Ovary (tissue), 9 donors: ENCODE data around the gene STX18. TPM values are rescaled to one million over a fixed set of nuclear protein-coding genes. Genes with fewer than 3 reads are reported as not detected.

ENCODE experiments used
- DNase-seq, 5 donors: peaks; one replicate each; pipeline ENCODE4 v3.0.0-alpha.2; 2019 to 2020
- H3K27ac ChIP-seq, 2 donors: fragments of 200-600 bp; one replicate each; pipeline versions ENCODE4 v1.5.1 to v1.8.0; 2019 to 2022
- H3K27me3 ChIP-seq: fragments of 200-600 bp; one replicate; pipeline ENCODE4 v1.8.0; 2022
- H3K36me3 ChIP-seq: fragments of 200-600 bp; sonication (generic); one replicate; pipeline ENCODE4 v1.5.1; 2019
- H3K4me1 ChIP-seq: one replicate; pipeline ENCODE4 v1.8.1; 2013; ENCODE audit warnings: mild to moderate bottlenecking, moderate library complexity; ENCODE audit not compliant: insufficient read depth
- H3K4me3 ChIP-seq: fragments of 200-600 bp; sonication (generic); one replicate; pipeline ENCODE4 v1.5.1; 2017
- H3K9me3 ChIP-seq, 2 donors: fragments of 200-600 bp in 1 of 2; sonication (generic) in 1 of 2; one replicate each; pipeline versions ENCODE4 v1.5.1 to v1.8.1; 2013 to 2019; ENCODE audit warnings: mild to moderate bottlenecking in 1 of 2, moderate library complexity in 1 of 2
- EP300 ChIP-seq: sonication (generic); formaldehyde crosslinking; IDR thresholded peaks from one replicate; pipeline ENCODE4 v1.6.1; 2017; ENCODE audit warnings: antibody characterized with exemption
- POLR2A ChIP-seq: fragments of 450-650 bp; IDR thresholded peaks from one replicate; pipeline ENCODE4 v1.6.1; 2017; ENCODE audit warnings: antibody characterized with exemption, mild to moderate bottlenecking, moderate library complexity
- WGBS, 3 donors: extraction: QIAGEN DNeasy Blood & Tissue Kit in 1 of 3; methylation state at CpG; one replicate each; pipeline versions ENCODE4 v1.1.5 to v1.1.7; 2013 to 2017; 5-methylcytosine and 5-hydroxymethylcytosine counted together
- intact Hi-C, 4 donors: fragments of 100-400 bp; cut with DNase I; formaldehyde crosslinking; loops; one replicate each; pipeline versions ENCODE4 v1.11.0 to v1.15.1; 2022 to 2023
- polyA plus RNA-seq, 2 donors: library from polyadenylated mRNA; stranded (reverse); fragments of 200-250 nt in 1 of 2; fragments of 350-450 nt in 1 of 2; fragmentation: Illumina TruSeq in 1 of 2; extraction: RNeasy Lipid Tissue Mini Kit (QIAGEN cat#74804) in 1 of 2; gene quantifications; one replicate each; pipeline ENCODE4 v1.2.3, GENCODE V29; 2013 to 2014
- total RNA-seq, 7 donors: library from RNA; depleted of rRNA in 2 of 7; stranded (reverse); fragments of >200 nt in 2 of 7; fragmentation: NEBNext Ultra II Directional in 3 of 7; extraction: Animal tissue kit (Norgen Biotek cat#: 25700) in 3 of 7; gene quantifications; one replicate each; pipeline versions ENCODE4 v1.1.0 to v1.2.4, GENCODE V29; 2016 to 2023
- TF ChIP-seq, protein P1 (sequence below), 3 donors: fragments of 450-650 bp in 2 of 3; fragments of 200-600 bp in 1 of 3; IDR thresholded peaks; one replicate each; pipeline versions ENCODE4 v1.5.1 to v1.8.0; 2016 to 2022; ENCODE audit warnings: antibody characterized with exemption in 3 of 3, mild to moderate bottlenecking in 1 of 3
- donor health status: DM: no; HTN: no; CAD: no; lungs with moderate emphysema.
- donor health status: DM: no; HTN: no; CAD: no.
- donor health status: Bipolar disorder and iron deficiency.
- donor health status: DM: yes; HTN: yes; CAD: no.
- donor health status: DM: no; HTN: no; CAD: no.
- donor health status: DM: yes; HTN: yes; CAD: no.

Gene STX18
- total and polyA plus RNA-seq, 9 donors, result 18.1 to 61.4 (median 31.9) TPM

DNA sequence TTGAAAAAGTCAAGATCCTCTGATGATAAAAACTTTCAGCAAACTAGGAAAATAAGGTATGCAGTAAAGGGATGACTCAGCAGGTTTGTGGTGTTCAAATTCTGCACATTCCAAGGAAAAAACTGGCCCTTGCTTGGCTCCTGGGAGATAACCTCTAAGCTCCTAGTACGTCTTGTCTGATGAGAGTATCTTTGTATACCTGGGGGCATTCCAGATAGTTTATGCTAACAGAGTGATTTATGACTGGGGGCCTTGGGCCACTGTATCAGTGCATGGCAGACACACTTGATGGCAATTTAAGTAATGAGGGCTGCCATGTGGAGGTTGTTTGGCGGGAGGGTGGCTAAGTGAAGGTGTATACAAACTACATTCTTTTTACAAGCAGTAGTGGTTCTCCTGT lies 98.0 kb downstream of the STX18 start:
- WGBS, 3 donors, result 73 to 80% (median 77%) methylated on average over 2 of the region's 2 CpGs
- Histone ChIP-seq H3K27me3 (no peaks in the 10 kb centered on the region), H3K36me3 (no peaks in the 10 kb centered on the region), H3K9me3 (no peaks in the 10 kb centered on the region), H3K27ac (no peak overlapping the region), H3K4me3 (no peak overlapping the region), H3K4me1 (no peaks in the 10 kb centered on the region)
- intact Hi-C loops, result no loop called here
- DNase-seq, result no peak
- TF ChIP-seq, protein P1, sequence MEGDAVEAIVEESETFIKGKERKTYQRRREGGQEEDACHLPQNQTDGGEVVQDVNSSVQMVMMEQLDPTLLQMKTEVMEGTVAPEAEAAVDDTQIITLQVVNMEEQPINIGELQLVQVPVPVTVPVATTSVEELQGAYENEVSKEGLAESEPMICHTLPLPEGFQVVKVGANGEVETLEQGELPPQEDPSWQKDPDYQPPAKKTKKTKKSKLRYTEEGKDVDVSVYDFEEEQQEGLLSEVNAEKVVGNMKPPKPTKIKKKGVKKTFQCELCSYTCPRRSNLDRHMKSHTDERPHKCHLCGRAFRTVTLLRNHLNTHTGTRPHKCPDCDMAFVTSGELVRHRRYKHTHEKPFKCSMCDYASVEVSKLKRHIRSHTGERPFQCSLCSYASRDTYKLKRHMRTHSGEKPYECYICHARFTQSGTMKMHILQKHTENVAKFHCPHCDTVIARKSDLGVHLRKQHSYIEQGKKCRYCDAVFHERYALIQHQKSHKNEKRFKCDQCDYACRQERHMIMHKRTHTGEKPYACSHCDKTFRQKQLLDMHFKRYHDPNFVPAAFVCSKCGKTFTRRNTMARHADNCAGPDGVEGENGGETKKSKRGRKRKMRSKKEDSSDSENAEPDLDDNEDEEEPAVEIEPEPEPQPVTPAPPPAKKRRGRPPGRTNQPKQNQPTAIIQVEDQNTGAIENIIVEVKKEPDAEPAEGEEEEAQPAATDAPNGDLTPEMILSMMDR (IDR thresholded peaks at IDR 0.05), result no peak
- no peak for TF ChIP-seq EP300
- no peak for TF ChIP-seq POLR2A

DNA sequence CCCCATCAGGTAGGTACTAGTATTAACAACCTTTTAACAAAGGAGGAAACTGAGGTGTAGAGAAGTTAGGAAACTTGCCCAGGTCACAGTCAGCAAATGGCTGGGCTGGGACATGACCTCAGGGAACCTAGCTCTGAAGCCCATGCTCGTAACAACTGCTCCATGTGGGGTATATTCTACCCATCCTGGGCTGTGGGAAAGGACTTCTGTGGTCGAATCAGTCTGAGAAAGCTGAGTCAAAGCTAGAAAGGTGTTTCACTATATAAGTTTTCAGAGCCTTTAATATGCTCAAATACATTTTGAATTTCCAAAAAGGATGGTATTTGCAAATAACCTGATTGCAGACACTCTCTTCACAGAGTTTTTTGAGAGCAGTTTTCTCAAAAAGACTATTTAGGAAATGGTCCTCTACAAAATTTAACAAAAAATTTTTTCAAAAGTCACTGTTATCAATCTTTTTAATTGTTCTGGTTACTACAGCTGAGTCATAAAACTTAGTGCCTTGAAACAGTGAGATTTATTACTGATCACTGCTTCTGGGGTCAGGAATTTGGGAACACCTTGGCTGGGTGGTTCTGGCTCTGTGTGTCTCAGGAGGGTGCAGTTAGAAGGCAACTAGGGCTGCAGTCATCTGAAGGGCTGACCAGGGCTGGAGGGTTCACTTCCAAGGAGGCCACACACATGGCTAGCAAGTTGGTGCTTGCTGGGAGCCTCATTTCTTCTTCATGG lies 101.4 kb downstream of the STX18 start:
- H3K4me1 ChIP-seq, result no peaks in the 10 kb centered on the region
- H3K27ac ChIP-seq, result no peak overlapping the region
- no peaks in the 10 kb centered on the region for H3K36me3 ChIP-seq
- no peak overlapping the region for H3K4me3 ChIP-seq
- no peak for DNase-seq
- WGBS, 3 donors, result 84 to 89% (median 88%) methylated on average over 2 of the region's 2 CpGs
- TF ChIP-seq, protein P1 (IDR thresholded peaks at IDR 0.05), result no peak
- TF ChIP-seq POLR2A, result no peak
- no peak for TF ChIP-seq EP300
- H3K9me3 ChIP-seq, result no peaks in the 10 kb centered on the region
- no peaks in the 10 kb centered on the region for H3K27me3 ChIP-seq
- intact Hi-C loops, result no loop called here

DNA sequence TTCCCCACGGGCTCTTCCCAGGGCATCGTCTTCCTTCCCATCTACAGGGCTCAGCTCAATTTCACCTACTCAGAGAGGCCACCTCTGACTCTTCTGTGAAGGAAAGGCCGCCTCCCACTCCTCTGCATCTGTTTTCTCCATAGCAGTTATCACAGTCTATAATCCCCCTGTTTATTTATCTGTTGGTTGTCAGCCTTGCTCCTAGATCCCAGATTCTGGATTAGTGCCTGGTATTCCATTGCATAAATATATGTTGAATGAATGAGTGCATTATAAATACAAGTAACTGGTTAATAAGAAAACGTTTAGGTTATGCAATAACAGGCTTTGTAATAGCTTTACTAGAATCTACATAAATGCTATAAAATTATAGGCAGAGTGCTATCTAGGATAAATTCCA lies 102.1 kb downstream of the STX18 start:
- Histone ChIP-seq H3K36me3 (no peaks in the 10 kb centered on the region), H3K4me3 (no peak overlapping the region), H3K4me1 (no peaks in the 10 kb centered on the region), H3K27me3 (no peaks in the 10 kb centered on the region), H3K9me3 (no peaks in the 10 kb centered on the region), H3K27ac (no peak overlapping the region)
- intact Hi-C loops, result loop anchor here in 2 of 4 donors (10.0 kb wide), 1 partner anchor 185 kb away; no protein-coding TSS in a partner anchor
- DNase-seq, result no peak
- TF ChIP-seq, protein P1 (IDR thresholded peaks at IDR 0.05), result no peak
- no peak for TF ChIP-seq EP300
- TF ChIP-seq POLR2A, result no peak
- WGBS, 3 donors, result 76 to 79% (median 77%) methylated on average over 4 of the region's 4 CpGs

- no peak for TF ChIP-seq POLR2A
- TF ChIP-seq, protein P1 (IDR thresholded peaks at IDR 0.05), result no peak
- no peak for TF ChIP-seq EP300
- H3K4me1 ChIP-seq, result no peaks in the 10 kb centered on the region
- no peak for DNase-seq
These were observed 103.0 kb downstream of the STX18 start for GRCh38 chr4:4438891-4439290.

More at GRCh38 chr4:4438891-4439290, 103.0 kb downstream of the STX18 start:
- no peaks in the 10 kb centered on the region for H3K9me3 ChIP-seq
- no peaks in the 10 kb centered on the region for H3K36me3 ChIP-seq
- H3K4me3 ChIP-seq, result no peak overlapping the region
- H3K27ac ChIP-seq, result no peak overlapping the region
- intact Hi-C loops, result loop anchor here in 2 of 4 donors (10.0 kb wide), 1 partner anchor 184 kb away; no protein-coding TSS in a partner anchor
- no peaks in the 10 kb centered on the region for H3K27me3 ChIP-seq
